Measurements from ENCODE around the gene HSD11B1L.
"Not testable (repeated sequence)": the region's sequence is repeated elsewhere in the genome, so short reads cannot be mapped to it uniquely, and the experiment has no call there.

HSD11B1L gene

DNA sequence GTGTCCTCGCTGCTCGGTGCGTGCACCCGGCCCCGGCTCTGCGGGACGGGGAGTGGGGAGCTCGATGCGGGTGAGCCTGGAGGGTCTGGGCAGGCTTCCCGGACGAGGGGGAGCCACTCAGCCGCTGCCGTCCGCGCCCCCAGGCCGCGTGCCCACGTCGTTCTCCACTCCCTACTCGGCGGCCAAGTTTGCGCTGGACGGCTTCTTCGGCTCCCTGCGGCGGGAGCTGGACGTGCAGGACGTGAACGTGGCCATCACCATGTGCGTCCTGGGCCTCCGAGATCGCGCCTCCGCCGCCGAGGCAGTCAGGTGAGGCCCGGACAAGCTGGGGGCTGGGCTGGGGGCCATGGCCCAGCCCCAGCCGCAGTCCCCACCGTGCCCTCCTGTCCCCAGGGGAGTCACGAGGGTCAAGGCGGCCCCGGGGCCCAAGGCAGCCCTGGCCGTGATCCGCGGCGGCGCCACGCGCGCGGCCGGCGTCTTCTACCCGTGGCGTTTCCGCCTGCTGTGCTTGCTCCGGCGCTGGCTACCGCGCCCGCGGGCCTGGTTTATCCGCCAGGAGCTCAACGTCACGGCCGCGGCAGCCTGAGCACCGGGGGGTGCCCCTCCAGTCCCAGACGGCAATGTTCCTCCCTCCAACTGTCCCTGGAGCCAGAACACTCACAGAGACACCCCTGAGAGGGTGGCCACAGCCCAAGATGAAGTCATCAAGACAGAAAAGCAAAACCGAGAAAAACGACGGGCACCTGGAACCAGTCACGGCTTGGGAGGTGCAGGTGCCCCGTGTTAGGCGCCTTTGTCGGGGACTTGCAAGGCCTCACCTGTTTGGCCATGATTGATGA is 6.8 kb downstream of the HSD11B1L start:
- DNase-seq (ENCODE audit: low spot score), result no peak

DNA sequence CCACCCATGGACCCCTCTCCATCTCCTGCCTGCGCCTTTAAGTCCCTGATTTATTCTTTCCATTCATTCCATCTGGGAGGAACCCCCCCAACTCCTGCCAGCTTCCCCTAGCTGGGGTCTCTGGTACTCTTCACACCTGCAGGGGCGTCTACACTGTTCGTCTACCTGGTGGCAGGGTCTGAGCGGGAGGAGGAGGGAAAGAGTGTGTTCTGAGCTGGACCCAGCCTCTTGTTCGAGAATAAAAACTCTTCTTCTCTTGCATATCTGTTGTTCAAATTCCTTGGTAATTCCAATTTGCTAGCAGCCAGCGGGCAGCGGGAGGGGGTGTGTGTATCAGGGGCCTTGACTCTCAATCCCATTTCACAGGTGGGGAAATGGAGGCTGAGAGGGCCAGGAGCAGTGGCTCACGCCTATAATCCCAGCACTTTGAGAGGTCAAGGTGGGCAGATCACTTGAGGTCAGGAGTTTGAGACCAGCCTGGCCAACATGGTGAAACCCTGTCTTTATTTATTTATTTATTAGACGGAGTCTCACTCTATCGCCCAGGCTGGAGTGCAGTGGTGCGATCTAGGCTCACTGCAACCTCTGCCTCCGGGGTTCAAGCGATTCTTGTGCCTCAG is 7.5 kb downstream of the HSD11B1L start:
- not testable (repeated sequence) for DNase-seq (ENCODE audit: low spot score)

DNA sequence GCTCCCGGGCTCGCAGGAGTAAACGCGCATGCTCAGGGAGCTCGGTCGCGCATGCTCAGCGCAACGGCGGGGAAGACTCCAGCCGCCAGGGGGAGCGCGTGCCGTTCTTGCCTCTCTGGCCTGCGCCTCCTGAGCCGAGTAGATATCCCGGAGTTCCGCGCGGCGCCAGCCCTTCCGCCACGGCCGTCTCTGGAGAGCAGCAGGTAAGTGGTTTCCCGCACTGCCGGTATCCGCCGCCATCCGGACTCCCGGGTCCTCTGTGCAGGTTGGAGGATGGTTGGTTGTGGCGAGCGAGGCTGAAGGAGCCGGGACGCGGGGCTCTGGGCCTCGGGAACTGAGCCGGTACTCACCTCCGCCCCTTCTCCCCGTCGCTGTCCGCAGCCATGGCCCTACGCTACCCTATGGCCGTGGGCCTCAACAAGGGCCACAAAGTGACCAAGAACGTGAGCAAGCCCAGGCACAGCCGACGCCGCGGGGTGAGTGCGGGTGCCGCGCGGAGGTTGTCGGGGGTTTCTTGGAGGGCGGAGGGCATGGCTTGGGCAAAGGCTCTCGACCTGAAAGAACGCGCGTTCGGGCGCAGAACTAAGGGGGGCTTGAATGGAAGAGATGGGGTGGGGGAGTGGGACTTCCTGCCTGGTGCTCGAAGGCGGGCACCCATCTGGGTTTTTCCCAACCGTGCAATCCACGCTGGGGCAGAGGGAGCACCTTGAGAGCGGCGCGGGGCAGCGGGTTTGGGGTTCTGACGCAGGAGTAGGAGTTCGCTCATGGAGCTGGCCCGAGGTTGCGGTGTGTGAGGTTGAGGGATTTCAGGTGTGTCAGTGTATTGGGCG is 9.5 kb downstream of the HSD11B1L start, which contains the start of gene RPL36:
Gene RPL36 (plus strand): TSS at position 171 of the 830 bp plus-strand sequence. CDS start 213 bp downstream, at position 384.
- DNase-seq (ENCODE audit: low spot score), result peak; percentile 97

DNA sequence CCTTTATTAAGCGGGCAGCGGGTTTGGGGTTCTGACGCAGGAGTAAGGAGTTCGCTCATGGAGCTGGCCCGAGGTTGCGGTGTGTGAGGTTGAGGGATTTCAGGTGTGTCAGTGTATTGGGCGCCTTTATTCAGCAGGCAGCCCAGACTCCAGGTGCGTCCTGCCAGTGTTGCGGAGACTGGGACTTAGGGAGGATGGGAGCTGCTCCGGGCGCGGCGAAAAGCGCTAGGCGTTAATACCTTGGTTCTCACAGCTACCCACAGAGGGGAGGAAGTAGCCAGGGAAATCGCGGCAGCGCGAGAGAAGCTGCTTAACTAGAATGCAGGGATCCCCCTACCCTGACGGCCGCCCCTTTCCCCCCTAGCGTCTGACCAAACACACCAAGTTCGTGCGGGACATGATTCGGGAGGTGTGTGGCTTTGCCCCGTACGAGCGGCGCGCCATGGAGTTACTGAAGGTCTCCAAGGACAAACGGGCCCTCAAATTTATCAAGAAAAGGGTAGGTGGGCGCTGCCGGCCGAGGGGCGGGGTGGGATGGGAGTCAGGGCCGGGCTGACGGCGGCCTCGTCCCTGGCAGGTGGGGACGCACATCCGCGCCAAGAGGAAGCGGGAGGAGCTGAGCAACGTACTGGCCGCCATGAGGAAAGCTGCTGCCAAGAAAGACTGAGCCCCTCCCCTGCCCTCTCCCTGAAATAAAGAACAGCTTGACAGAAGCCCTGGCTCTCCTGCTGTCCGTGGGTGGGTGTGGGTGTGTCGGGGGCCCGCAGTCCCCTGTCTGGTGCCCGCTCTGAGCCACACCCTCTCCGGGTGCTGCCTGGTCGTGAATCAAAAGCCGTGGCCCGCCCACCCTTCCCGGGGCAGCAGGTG is 10.4 kb downstream of the HSD11B1L start:
- DNase-seq (ENCODE audit: low spot score), result peak; percentile 23

DNA sequence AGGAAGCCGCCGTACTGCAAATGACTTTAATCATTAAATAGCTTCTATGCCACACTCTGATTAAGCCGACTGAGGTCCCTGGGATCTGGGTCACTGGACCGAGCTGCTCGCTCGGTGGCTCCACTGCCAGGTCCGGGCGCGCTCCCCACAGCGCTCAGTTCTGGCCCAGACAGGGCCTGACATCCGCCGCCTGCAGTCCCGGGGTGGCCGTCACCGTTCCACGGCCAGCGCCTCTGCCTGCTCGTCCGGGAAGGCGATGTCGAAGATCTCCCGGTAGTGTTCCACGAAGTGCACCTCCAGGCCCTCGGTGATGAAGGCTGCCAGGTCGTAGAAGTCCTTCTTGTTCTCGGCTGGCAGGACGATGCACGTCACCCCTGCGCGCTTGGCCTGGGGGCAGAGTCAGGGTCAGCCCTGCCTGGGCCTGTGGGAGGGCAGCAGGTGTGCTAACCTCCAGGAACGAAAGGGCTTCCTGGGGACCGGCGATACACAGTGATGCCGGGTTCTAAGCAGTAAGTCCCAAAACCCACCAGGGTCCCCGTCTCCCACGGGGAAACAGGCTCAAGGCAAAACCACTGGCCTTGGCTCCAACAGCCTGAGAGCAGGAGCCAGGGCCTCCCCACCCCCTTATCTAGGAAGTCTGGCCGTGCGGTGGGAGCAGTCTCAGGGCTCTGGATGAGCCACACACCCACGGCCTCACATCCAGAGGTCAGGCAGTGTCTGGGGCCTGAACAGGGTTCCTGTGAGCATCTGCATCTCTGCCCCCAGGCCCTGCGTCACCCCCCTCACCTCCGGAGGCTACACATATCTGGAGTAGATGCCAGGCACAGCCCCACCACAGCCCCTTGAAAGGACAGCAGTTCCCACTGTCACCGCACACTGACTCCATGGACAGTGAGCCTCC is 11.2 kb downstream of the HSD11B1L start:
- no peak for DNase-seq (ENCODE audit: low spot score)

DNA sequence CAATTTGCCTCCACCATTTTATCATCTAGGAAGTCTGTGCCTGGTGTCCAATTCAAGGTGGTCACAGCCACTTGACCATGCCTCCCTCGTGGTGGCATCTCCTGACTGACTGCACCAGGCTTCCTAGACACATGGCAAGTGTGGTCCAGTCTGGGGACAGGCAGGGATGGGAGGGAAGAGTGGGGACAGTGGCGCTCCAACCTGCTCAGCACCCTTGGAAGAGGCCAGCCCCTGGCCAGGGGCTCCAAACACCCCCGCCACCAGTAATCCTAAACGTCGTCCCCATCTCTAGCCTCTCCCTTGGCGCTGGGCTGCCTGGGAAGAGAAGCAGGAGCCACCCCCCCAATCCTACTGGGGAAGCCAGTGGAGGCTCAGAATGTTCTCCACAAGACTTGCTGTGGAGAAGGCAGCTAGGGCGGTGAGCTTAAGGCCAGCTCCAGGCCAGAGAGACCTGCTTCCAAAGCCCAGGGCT is 11.9 kb downstream of the HSD11B1L start:
- DNase-seq (ENCODE audit: low spot score), result no peak

DNA sequence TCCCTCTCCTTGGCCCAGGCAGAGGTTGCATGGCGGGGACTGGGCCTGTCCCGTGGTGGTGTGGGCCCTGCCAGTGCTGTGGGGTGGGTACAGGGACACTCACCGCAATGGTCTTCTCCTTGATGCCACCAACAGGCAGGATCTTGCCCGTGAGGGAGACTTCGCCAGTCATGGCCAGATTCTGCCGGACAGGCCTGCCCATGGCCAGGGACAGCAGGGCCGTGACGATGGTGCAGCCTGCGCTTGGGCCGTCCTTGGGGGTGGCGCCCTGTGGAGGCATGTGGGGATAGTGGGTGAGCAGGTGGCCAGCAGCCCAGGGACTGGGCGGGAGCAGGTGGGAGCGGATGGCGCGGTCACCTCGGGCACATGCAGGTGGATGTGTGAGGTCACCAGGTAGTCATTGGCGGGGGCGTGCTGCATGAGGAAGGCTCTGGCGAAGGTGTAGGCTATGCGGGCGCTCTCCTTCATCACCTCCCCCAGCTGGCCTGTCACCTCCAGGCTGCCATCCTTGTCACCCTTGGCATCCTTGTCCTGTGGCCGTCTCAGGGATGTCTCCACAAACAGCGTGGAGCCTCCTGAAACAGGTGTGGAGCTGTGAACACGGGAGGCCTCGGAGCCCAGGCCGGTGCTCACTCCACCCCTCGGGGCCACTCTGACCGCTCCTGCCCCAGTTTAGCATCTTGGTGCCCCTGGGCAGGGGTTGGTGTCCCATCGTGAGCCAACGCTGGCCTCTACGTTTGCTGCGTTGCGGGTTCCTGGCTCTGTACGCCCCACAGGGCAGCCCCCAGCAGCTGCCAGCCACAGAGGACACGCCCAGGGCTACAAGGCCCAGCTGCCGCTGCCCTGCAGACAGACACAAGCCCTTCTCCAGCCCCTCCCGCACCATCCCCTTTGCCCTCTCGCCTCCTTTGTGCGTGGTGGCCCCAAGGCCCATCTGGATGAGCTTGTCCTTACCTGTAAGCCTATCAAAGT is 12.7 kb downstream of the HSD11B1L start:
- DNase-seq (ENCODE audit: low spot score), result no peak

DNA sequence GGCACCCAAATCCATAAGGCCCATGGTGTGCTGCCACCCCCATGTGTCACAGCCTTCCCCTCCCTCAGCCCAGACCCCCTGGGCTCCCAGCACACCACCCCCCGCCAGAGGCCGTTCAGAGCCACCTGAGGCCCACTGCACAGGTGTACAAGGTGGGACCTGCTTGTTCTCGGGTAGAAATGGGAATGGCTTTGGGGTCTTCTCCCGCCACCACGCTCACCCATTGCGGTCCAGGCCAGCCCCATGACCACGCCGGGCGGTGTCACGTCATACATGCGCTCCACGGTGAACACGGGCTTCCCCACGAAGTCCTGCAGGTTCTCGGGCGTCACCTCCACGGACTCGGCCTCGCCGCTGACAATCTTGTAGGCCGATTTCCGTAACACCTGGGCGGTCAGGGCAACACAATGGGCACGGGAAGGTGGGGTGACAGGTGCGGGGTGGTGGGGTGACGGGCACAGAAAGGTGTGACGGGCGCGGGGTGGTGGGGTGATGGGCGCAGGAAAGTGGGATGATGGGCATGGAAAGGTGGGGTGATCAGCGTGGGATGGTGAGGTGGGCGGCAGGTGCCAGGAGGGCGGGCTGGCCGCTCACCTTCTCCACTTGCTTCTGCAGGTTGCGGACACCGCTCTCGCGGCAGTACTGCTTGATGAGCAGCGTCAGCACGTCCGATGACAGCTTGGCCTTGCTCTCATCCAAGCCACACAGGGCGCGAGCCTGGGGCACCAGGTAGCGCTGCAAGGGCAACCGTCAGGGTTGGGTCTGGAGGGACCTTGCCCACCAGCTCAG is 13.5 kb downstream of the HSD11B1L start:
- no peak for DNase-seq (ENCODE audit: low spot score)

DNA sequence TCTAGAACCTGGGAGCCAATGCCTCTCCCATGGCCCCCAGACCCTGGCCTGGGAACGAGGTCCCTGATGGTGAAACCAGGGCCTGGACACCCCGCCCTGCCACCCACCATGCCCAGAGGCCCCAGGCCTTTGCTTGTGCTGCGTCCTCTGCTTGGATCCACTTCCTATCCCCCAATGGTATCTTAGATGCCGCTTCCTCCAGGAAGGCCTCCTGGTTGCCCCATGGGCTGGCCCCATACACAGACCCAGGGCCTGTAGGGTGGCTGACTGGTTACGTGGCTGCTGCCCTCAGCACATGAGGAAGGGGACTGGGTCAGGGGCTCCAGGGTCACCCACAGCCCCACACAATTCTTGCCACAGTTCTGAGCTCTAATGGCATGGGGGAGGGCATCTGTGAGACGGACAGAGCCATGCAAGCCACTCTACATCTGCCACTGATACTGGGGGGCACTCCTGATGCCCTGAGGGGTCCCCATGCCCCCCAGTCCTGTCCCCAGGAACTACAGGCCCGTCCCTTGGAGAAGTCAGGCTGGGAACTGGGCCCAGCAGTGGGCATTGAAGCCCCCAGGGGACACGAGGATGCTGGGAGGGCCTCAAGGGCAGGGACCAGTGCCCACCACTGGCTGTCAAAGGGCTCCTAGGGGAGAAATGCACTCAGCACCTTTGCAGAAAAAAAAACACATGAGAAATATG is 14.3 kb downstream of the HSD11B1L start:
- DNase-seq (ENCODE audit: low spot score), result no peak

DNA sequence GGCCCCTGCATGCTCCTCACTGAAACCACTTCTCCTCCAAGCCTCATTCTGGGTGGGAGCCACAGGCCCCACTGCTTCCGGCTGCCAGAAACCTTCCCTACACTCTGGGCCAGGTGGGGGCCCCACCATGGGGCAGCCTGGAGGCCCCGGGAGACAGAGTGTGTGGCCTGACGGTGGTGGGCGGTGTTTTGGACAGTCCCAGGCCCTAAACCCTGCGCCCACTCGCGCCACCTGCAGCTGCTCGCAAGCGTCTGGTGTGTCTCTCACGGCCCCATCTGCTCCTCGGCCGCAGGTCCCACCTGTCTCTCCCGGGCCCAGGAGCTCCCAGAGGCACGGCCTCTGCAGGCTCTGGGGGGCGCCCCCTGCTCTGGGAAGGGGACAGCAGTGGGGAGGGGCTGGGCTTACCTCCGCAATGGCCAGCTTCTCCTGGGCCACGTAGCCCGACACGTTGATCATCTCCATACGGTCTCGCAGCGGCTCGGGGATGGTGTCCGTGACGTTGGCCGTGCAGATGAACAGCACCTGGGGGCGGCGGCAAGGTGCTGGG is 14.9 kb downstream of the HSD11B1L start:
- no peak for DNase-seq (ENCODE audit: low spot score)

DNA sequence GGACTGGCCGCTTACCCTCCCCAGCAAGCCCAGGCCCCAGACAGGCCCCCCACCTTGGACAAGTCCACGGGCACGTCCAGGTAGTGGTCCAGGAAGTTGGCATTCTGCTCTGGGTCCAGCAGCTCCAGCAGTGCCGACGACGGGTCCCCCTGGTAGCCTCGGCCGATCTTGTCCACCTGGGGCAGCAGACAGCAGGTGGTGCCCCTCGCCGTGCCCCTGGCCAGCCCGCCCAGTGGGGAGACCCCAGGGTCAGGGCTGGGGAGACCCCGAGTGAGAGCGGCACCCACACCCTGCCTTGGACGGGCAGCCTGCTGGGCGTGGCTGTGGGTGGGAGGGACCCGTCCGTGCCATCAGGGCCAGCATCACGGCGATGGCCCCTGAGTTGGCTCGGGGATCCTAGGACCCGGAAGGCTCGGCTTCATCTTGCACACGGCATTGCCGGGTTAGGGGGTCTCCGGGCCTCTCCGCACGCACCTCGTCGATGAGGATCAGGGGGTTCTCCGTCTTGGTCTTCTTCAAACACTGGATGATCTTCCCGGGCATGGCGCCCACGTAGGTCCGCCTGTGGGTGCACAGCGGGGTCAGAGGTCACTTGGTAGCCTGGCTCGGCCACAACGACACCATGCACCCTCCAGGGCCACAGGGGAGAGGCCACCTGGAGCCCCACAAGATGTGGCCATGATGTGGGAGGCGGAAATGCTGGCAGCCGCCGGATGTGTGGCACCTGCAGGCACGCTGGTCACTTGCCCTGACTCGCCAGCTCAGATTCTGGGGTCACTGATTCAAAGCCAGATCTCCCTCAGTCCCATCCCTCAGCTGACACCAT is 15.6 kb downstream of the HSD11B1L start:
- DNase-seq (ENCODE audit: low spot score), result no peak

DNA sequence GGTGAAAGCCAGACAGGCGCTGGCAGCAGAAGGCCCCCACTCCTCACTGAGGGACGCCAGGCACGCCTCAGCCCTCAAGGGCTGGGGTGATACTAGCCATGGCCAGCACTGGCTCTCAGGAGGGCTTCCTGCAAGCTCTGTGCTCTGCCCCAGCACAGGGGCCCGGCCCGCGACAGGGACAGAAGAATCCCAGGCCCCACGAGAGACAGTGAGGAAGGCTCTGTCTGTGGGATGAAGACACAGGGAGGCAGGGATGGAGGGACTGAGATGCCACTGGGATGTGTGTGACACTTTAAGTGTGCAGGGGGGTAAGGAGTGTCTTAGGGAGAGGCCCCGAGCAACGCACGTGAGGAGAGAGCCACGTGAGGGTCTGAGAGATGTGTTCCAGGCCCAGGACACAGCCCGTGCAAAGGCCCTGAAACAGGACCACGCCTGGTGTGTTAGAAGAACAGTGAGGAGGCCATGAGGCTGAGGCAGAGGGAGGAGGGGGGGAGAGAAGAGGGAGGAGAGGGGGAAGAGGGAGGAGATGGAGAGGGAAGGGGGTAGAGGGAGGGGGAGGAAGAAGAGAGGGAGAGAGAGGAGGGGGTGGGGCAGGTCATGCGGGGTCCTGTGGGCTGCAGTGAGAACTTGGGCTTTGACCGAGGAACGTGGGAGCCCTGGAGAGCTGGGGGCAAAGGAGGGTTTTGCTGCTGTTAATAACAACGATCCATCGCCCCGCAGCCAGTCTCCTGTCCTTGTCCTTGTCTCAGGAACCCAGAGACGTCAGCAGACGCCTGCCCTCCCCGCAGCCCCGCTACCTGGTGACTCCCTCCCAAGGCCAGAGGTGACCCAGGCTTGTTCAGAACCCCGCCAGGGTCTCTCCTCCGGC is 16.4 kb downstream of the HSD11B1L start:
- no peak for DNase-seq (ENCODE audit: low spot score)

DNA sequence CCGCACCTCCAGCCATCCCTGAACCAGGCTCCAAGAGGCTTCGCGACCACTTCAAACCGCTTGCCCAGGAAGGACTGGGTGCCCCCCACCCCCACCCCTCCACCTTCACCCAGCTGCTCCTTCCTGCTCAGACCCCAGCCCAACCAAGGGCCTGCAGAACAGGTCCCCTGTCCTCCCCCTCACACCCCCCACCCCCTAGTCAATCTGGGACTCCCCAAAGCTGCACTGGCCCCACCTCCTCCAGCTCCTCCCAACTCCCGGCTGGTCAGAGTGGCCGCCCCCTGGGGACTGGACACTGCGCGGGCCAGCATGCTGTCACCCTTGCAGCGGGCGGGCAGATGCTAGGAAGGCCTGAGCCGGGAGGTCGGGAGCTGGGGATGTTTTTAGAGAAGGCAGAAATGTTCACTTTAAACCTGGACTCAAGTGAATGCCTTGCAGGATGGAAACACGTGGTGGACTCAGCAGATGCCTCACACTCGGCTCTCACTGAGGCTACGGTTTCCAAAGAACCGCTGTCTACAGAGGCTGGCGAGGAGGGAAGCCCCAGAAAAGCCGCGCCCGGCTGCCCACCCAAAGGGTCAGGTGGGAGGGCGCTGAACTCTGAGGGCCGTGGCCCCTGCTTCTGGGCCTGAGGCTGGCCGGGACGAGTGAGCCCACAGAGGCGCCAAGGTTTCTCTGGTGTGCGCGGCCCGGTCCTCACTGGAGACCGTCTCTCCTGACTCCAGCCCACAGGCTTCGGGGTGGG is 17.2 kb downstream of the HSD11B1L start:
- no peak for DNase-seq (ENCODE audit: low spot score)

DNA sequence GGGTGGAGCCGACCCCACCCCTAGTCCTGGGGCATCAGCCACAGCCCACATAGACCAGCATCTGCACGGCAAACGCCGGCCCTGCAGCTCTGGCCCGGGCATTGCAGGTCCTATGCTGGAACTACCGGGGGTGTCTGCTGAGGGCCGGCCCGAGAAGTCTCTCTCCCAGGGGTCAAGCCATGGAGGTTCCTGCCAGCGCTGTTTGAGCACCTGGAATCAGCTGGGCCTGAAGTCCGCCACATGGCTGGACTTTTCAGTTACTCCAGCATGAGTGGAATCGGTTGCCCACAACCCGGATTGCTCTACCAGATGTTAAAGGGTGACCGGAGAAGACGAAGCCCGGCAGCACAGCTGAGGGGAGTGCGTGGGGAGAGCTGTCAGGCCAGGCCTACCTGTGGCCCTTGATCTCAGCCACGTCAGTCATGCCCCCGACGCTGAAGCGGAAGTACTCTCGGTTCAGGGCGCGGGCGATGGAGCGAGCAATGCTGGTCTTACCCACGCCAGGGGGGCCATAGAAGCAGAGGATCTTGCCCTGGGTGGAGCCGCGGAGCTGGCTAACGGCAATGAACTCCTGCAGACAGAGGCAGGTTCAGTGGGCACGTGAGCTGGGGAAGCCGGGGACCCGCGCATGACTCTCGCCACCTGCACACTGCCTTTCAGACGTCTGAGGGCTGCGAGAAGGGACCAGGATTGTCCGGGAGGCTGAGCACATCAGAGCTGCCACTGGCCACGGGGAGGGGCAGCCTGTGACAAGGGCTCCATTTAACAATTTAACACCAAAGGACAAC is 18.0 kb downstream of the HSD11B1L start:
- DNase-seq (ENCODE audit: low spot score), result no peak

Measured in CD4-positive, alpha-beta T cell treated with Interleukin-6 at 100 ng/mL for 8 hours (primary cell).